ENCODE results near the gene SLC25A10. TPM values are rescaled to one million over a fixed set of nuclear protein-coding genes. Genes with fewer than 3 reads are reported as not detected.
A peak's percentile ranks its signal among the peaks of the same experiment; 100 is the strongest.

The SLC25A10 gene
- polyA plus RNA-seq, 1 donor, result 13.0 TPM

DNA sequence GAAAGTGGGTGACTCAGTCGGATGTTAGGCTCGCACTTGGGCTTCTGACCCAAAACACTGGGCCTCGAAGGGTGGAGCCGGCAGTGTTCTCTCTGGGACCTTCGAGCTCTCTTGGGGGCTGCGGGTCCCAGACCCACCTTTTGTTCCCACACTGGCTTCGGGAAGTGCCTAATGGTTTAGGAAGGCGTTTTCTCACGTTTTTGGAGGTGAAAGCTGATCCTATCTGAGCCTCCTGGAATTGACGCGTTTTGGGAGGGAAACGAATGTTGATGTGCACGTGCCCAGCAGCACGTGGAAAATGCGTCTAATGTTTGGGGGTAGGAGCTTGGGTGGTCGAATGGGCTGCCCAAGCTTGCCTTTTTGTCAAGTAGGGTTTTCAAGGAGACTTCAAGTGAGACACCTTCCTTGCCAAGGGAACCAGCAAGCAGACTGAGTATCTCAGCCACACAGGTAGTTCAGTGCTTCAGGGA lies 27.6 kb upstream of the SLC25A10 start:
- no peak for DNase-seq

DNA sequence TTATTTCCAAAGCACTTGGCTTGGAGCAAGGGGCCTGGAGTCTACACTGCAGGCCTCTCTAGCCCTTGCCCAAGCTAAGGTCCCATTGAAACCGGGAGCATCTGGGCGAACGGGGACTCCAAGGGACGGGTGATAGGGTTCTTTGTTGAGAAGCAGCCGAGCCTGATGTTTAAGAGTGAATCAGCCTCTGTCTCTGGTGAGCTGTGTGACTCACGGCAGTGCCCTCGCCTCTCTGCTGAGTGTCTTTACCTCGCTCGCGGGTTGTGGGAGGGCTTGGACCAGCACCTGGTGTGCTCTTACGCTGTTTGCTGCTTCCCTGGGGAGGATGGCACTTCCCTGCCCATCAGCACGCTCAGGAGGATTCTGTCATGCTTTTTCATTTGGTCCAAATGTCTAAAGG lies 27.0 kb upstream of the SLC25A10 start:
- DNase-seq, result no peak

DNA sequence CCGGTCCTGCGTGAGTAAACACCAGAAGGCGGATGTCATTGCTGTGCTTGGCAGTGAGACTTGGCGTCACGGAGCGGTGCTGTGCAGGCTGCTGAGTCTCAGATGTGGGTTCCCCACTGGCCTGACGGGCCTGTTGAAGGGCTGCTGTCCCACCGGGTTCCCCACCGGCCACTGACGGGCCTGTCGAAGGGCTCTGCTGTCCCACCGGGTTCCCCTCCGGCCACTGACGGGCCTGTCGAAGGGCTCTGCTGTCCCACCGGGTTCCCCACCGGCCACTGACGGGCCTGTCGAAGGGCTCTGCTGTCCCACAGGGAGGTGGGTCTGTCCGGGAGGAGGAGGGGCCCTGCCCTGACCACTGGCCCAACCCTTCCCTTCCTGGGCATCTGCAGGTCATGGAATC lies 25.5 kb upstream of the SLC25A10 start:
- no peak for DNase-seq

DNA sequence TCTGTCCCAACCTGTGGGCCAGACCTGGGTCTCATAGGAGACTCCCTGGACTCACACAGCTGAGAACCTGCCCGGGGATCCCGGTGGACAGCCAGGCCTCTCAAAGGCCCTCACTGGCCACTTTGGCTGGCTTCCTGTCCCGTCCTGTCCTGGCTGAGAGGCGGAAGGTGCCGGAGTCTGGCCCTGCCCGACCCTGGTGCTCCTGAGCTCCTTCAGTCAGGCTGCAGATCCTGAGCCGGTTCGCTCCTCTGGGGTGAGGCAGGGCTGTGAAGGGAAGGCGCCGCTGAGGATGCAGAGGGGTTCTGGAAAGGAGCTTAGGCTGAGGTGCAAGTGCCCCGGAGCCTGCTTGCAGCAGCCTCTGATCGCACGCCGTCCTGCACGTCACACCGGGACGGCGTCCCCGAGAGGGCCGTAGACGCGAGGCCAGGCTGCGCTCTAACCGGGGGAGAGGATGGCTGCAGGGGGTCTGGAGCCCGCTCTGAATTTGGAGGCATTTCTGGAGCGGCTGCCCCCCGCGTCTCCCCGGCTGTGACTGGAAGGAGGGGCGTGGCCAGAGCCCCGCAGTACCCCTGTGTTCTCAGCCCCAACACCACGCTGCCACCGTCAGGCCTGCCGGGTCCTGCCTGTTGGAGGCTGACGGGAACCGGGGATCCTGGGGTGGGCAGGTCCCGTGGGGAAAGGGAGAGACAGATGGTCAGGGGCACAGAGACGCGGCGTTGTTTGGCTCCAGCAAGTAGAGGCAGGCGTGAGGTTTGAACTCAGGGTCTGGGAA lies 24.1 kb upstream of the SLC25A10 start:
- no peak for DNase-seq

DNA sequence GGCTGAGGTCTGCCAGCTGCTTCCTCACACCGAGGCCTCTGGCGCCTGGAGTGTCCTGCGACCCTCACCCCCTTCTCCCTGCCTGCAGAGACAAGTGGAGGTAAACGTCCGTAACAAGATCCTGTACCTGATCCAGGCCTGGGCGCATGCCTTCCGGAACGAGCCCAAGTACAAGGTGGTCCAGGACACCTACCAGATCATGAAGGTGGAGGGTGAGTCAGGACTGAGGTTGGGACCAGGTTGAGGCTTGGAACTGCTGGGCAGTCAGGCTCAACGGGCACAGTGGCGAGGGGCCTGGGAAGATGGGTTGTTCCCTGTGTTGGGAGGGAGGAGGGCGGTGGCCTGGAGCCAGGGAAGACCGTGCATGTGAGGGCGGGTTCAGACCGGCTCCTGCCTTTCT lies 23.5 kb upstream of the SLC25A10 start:
- no peak for DNase-seq

DNA sequence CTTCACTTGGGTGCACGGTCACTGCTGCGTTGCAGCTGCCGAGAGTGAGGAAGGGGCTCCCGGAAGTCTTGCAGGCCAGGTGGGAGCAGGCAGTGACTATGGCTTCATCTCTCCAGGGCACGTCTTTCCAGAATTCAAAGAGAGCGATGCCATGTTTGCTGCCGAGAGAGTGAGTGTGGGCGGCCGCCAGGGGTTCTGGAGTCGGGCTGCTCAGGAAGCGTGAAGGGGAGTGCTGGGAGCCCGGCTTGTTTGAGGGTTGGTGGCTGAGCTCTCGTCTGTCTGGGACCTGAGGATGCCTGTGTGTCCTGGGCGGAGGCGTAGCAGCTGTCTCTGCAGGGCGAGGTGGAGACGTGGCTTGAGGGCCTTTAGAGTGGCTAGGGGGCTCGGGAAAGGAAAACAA lies 22.0 kb upstream of the SLC25A10 start:
- no peak for DNase-seq

DNA sequence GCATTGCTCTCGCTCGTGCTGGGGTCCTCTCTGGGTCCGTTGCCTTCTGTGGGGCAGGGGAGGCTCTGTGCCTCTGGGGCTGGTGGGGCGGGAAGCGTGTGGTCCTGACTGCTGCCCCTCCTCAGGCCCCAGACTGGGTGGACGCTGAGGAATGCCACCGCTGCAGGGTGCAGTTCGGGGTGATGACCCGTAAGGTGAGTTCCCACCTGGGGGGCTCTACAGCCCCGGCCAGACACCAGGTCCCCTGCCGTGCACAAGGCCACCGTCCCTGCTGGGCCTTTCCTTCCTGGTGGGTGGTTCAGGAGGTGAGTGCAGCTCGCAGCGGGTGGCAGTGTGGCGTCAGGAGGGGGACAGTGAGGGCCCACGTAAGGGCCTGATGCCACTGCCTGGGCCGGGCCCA lies 21.5 kb upstream of the SLC25A10 start:
- DNase-seq, result no peak

DNA sequence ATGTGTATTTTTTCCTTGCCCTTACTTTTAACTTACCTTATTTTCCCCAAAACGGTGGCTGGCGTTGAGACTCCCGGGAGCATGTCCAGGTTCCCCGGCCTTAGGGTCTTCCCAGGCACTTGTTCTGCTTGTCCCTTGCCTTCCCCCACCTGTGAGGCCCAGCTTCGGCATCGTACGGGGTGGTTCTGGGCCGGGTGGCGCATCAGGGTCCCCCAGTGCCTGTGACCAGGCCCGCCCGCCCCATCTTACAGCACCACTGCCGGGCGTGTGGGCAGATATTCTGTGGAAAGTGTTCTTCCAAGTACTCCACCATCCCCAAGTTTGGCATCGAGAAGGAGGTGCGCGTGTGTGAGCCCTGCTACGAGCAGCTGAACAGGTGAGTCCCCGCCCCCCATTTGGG lies 20.9 kb upstream of the SLC25A10 start:
- no peak for DNase-seq

DNA sequence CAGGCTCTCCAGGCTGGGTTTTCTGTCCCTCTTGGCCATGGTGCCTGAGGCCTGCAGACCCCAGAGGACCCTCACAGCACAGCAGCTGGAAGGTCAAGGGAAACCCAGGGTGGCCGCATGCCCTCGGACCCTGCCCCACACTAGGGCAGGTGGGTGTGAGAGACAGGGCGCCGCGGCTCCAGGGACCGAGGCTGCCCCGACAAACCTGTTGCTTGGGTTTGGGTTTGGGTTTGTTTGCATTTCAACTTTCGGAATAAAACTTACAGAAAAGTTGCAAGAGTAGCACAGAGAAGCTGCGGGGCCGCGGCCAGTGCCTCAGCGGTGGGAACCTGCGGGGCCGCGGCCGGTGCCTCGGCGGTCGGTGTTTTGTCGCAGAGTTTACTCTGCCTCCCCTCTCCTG lies 20.5 kb upstream of the SLC25A10 start:
- DNase-seq, result no peak

DNA sequence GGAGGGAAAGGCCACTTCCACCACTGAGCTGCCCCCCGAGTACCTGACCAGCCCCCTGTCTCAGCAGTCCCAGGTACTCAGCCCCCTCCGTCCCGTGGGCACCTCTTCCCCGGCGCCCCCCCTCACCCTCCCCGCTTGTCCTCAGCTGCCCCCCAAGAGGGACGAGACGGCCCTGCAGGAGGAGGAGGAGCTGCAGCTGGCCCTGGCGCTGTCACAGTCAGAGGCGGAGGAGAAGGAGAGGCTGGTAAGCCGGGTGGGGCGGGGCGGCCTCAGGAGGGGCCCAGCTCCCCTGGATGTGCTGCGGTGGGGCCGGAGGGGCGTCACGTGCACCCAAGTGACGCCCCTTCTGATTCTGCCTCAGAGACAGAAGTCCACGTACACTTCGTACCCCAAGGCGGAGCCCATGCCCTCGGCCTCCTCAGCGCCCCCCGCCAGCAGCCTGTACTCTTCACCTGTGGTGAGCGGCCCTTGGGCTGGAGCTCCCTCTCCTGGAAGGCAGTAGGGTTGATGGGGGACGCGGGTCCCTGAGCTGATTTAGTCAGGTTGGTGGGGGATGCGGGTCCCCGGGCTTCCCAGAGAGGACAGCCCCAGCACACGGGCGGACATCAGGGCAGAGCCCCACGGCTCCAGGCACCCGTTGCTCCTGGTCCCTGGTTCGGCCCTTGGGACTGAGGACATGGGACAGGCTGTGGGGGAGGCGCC lies 18.4 kb upstream of the SLC25A10 start:
- no peak for DNase-seq

DNA sequence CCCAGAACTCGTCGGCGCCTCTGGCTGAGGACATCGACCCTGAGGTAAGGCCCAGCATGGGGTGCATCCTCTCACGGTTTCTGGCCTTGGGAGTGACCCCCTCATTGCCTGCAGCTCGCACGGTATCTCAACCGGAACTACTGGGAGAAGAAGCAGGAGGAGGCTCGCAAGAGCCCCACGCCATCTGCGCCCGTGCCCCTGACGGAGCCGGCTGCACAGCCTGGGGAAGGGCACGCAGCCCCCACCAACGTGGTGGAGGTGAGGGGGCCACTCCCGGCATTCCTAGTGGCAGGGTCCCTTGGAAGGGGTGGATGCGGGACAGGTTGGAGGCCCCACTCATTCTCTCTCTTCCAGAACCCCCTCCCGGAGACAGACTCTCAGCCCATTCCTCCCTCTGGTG lies 17.3 kb upstream of the SLC25A10 start:
- DNase-seq, result no peak

DNA sequence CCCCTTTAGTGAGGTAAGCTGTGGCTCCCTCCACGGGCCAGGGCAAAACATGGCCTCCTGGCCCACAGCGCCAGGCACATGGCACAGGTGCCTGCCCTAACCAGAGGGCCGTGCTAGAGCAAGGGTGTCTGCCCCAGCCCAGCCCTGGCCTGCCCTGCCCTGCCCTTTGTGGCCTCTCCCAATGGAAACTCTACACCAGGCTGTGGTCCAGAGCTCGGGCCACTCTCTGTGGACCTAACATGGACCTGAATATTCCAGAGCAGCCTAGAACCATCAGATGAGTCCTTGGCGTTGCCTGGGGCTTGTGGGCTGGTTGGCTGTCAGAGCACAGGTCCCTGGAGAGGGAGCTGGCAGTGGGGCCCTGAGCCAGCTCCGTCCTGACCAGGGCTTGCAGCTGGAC lies 16.9 kb upstream of the SLC25A10 start:
- DNase-seq, result no peak

DNA sequence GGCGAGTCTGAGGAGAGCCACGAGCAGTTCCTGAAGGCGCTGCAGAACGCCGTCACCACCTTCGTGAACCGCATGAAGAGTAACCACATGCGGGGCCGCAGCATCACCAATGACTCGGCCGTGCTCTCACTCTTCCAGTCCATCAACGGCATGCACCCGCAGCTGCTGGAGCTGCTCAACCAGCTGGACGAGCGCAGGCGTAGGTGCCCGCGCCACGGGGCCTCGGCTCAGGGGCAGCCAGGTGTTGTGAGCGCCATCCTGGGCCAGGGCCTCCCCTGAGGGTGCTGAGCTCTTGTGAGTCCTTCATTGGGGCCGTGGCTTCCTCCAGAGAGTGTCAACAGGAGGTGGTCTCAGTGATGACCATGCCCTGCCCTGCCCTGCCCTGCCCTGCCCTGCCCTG lies 16.3 kb upstream of the SLC25A10 start:
- no peak for DNase-seq

DNA sequence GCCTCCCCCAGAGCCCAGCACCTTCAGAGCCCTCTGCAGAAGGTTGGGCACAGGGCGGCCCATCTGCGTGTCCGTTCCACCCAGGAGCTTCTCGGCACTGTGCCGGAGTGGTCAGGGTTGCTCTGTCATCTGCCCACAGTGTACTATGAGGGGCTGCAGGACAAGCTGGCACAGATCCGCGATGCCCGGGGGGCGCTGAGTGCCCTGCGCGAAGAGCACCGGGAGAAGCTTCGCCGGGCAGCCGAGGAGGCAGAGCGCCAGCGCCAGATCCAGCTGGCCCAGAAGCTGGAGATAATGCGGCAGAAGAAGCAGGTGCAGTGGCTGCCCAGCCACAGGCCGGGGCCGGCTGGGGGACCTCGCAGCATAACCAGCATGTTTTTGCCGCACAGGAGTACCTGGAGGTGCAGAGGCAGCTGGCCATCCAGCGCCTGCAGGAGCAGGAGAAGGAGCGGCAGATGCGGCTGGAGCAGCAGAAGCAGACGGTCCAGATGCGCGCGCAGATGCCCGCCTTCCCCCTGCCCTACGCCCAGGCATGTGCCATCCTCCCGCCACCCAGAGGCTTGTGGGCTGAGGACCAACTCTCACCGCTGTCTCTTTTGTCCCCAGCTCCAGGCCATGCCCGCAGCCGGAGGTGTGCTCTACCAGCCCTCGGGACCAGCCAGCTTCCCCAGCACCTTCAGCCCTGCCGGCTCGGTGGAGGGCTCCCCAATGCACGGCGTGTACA lies 15.7 kb upstream of the SLC25A10 start:
- no peak for DNase-seq

DNA sequence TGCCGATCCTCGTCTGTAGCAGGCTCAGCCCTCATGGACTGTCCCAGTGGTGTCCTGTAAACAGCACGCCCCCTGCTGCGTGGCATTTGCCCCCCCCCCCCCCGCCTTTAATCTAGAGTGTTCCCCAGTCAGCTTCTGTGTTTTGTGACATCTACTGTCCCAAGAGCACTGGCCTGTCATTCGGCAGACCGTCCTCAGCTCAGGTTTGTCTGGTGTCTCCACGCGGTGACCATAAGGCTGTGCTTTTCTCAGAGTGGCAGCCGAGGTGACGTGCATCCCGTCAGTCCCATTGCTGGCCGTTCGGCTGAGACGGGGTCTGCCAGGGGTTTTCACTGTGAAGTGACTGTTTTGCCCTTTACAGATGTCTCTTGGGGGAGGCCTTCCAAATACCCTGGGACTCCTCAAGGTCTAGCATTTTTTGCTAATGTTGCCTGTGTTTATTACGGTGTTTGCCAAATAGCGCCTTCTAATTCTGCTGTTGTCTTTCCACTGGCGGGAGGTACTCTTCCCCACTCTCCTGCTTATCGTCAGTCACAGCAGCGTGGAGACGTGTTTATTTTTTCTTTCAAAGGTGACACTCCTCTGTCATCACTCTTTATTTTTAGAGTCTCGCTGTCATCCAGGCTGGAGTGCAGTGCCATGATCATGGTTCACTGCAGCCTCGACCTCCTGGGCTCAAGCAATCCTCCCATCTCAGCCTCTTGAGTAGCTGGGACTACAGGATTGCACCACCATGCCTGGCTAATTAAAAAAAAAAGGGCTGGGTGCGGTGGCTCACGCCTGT lies 14.6 kb upstream of the SLC25A10 start:
- no peak for DNase-seq

DNA sequence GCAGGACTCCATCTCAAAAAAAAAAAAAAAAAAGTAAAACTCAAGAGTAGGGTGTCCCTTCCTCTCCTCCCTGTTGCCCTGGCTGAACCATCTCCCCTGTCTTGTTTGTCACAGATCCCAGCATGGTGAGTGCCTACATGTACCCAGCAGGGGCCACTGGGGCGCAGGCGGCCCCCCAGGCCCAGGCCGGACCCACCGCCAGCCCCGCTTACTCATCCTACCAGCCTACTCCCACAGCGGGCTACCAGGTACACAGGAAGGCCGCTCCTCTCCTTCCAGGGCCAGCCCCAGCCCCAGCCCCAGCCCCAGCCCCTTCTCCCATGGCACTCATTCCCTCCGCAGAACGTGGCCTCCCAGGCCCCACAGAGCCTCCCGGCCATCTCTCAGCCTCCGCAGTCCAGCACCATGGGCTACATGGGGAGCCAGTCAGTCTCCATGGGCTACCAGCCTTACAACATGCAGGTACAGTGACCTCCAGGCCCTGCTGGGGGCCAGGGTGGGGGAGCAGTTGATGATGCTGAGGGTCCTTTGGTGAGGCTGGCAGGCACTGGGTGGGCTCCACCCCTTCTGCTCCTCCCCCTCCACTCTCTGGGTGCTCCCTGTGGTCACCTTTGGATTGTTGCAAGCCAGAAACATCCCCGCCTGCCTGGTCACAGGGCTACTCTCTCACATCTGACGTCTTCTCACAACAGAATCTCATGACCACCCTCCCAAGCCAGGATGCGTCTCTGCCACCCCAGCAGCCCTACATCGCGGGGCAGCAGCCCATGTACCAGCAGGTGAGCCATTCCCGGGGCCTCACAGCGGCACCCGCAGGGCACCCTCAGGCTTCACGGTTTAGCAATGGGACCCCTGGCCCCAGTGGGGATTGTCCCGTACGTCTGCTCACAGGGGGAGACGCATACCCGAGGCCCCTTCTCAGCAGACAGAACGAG lies 11.5 kb upstream of the SLC25A10 start:
- DNase-seq, result no peak

DNA sequence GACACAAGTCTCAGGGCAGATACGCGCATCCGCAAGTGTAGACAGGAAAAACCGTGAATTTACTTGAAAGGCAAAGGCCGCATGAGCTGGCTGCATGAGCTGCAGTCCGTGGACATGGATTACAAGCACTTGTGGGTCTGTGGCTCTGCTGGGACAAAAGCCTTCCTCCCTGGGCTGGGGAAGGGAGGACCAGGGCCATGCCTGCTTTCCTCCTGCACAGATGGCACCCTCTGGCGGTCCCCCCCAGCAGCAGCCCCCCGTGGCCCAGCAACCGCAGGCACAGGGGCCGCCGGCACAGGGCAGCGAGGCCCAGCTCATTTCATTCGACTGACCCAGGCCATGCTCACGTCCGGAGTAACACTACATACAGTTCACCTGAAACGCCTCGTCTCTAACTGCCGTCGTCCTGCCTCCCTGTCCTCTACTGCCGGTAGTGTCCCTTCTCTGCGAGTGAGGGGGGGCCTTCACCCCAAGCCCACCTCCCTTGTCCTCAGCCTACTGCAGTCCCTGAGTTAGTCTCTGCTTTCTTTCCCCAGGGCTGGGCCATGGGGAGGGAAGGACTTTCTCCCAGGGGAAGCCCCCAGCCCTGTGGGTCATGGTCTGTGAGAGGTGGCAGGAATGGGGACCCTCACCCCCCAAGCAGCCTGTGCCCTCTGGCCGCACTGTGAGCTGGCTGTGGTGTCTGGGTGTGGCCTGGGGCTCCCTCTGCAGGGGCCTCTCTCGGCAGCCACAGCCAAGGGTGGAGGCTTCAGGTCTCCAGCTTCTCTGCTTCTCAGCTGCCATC lies 10.6 kb upstream of the SLC25A10 start:
- no peak for DNase-seq

DNA sequence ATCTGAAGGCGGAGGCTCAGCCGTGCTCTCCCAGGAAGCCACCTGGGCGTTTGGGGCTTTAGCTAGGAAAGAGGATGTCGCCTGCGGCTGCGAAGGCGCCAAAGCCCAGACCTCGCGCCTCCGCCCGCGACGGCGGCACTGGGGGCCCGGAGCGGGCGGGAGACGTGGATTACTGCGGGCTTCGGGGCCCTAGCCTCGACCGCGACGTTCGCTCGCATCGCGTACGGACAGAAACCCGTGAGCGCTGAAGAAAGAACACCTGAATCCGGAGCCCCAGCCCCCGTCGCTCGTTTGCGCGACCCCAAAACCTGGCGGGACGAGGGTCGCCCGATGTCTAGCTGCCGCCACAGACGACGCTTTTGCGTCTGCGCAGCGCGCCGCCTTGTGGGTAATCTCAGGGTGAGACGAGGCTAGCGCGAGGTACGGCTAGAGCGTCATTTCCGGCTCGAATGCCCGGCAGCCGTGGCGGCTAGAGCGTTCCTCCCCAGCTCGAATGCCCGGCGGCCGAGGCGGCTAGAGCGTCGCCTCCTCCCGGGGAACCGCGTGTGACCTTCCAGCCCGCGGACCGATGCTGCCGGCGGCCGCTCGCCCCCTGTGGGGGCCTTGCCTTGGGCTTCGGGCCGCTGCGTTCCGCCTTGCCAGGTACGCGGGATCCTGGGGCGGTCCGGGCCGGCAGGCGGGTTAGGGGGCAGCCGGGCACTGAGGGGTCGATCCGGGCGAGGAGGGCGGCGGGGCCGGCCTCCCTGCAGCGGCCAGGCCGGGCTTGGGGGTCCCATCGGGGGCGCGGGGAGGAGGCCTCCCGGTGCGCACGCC lies 8.9 kb upstream of the SLC25A10 start, which contains the start of gene MRPL12:
Gene MRPL12, plus strand, starts transcription at position 434 of the 813 bp plus-strand sequence. Its CDS starts 135 bp downstream, at position 569.
- DNase-seq, result peak; percentile 91
